CD8-positive, alpha-beta memory T cell (primary cell): ENCODE measurements around the gene IP6K2. TPM values are rescaled to one million over a fixed set of nuclear protein-coding genes. Genes with fewer than 3 reads are reported as not detected.

Source experiments
- CTCF ChIA-PET: fragments of 350-600 bp; sonication (Branson Sonifier 250); formaldehyde crosslinking; loops from one replicate; lab custom pipeline; 2021; ENCODE audit warnings: antibody characterized with exemption; lab: Charles Lee
- POLR2A ChIA-PET: fragments of 350-600 bp; sonication (Branson Sonifier 250); formaldehyde crosslinking; loops from one replicate; lab custom pipeline; 2021; ENCODE audit warnings: antibody characterized with exemption; lab: Charles Lee
- DNase-seq, 5 donors: peaks; one replicate each; pipeline versions ENCODE4 v3.0.0 to v3.0.0-alpha.2; 2020 to 2022; ENCODE audit warnings: mixed read lengths in 1 of 5
- H3K27ac ChIP-seq: one replicate; pipeline ENCODE4 v1.7.0; 2013; ENCODE audit warnings: low read depth, mild to moderate bottlenecking, low read length, moderate library complexity
- H3K27me3 ChIP-seq: 2 replicates; pipeline ENCODE4 v1.7.0; 2013; ENCODE audit warnings: low read length, mild to moderate bottlenecking; ENCODE audit not compliant: insufficient read depth, poor library complexity, severe bottlenecking
- H3K36me3 ChIP-seq: 2 replicates; pipeline ENCODE4 v1.7.0; 2013; ENCODE audit warnings: mild to moderate bottlenecking, low read length, moderate library complexity; ENCODE audit not compliant: insufficient read depth
- H3K4me1 ChIP-seq: 2 replicates; pipeline ENCODE4 v1.7.0; 2013; ENCODE audit warnings: mild to moderate bottlenecking, low read length, moderate library complexity; ENCODE audit not compliant: insufficient read depth
- H3K4me3 ChIP-seq: 2 replicates; pipeline ENCODE4 v1.7.0; 2013; ENCODE audit warnings: mild to moderate bottlenecking, low read length
- H3K9me3 ChIP-seq: 2 replicates; pipeline ENCODE4 v1.7.0; 2013; ENCODE audit warnings: mild to moderate bottlenecking, low read length
- H3K27ac Mint-ChIP-seq, 8 donors: one replicate each; pipeline ENCODE4 v1.8.0; 2020 to 2021; ENCODE audit warnings: mixed read lengths in 8 of 8, mild to moderate bottlenecking in 6 of 8, inconsistent platforms in 3 of 8, moderate library complexity in 3 of 8
- H3K27me3 Mint-ChIP-seq, 2 donors: one replicate each; pipeline ENCODE4 v1.8.0; 2020 to 2021; ENCODE audit warnings: mixed read lengths in 2 of 2, mild to moderate bottlenecking in 1 of 2, moderate library complexity in 1 of 2
- H3K36me3 Mint-ChIP-seq, 3 donors: one replicate each; pipeline ENCODE4 v1.8.0; 2020 to 2021; ENCODE audit warnings: mixed read lengths in 3 of 3, inconsistent platforms in 1 of 3, mild to moderate bottlenecking in 1 of 3
- H3K4me1 Mint-ChIP-seq, 3 donors: one replicate each; pipeline ENCODE4 v1.8.0; 2020 to 2021; ENCODE audit warnings: mixed read lengths in 3 of 3, inconsistent platforms in 1 of 3, mild to moderate bottlenecking in 1 of 3
- H3K4me3 Mint-ChIP-seq, 7 donors: one replicate each; pipeline ENCODE4 v1.8.0; 2020 to 2021; ENCODE audit warnings: mixed read lengths in 7 of 7, mild to moderate bottlenecking in 6 of 7, moderate library complexity in 4 of 7, inconsistent platforms in 2 of 7
- H3K9me3 Mint-ChIP-seq, 5 donors: one replicate each; pipeline ENCODE4 v1.8.0; 2020 to 2022; ENCODE audit warnings: mixed read lengths in 5 of 5, mild to moderate bottlenecking in 3 of 5, moderate library complexity in 2 of 5, inconsistent platforms in 1 of 5
- polyA plus RNA-seq: library from polyadenylated mRNA; unstranded; fragments of 300-500 nt; fragmentation: Illumina TruSeq; gene quantifications from one replicate; pipeline ENCODE4 v1.2.3, GENCODE V29; 2021
- total RNA-seq, 2 experiments: library from RNA; stranded (reverse); gene quantifications; one replicate each; pipeline ENCODE4 v1.2.3, GENCODE V29; 2021

The IP6K2 gene
- total and polyA plus RNA-seq, 3 experiments from 2014 or later: 43.9 to 50.5 (median 47.1) TPM

- Mint-ChIP-seq H3K27ac (peak overlapping the region in 1 of 8 donors; percentile 38), H3K4me3 (no peak overlapping the region), H3K36me3 (peaks cover 7 to 58% (median 10%) of the 10 kb centered on the region in 3 donors), H3K4me1 (peaks cover 3 to 10% (median 3%) of the 10 kb centered on the region in 3 donors), H3K9me3 (no peaks in the 10 kb centered on the region), H3K27me3 (no peaks in the 10 kb centered on the region)
- Histone ChIP-seq H3K36me3 (peaks cover 5% of the 10 kb centered on the region), H3K4me1 (no peaks in the 10 kb centered on the region), H3K27me3 (no peaks in the 10 kb centered on the region), H3K9me3 (no peaks in the 10 kb centered on the region), H3K27ac (no peak overlapping the region), H3K4me3 (no peak overlapping the region)
- no peak for DNase-seq
- CTCF ChIA-PET: no interaction called here
- POLR2A ChIA-PET: no interaction called here
Measured at GRCh38 chr3:48678566-48679380, 38.2 kb downstream of the IP6K2 start.

- Mint-ChIP-seq H3K9me3 (no peaks in the 10 kb centered on the region), H3K4me3 (no peak overlapping the region), H3K27me3 (no peaks in the 10 kb centered on the region), H3K4me1 (peaks cover 0 to 5% (median 0%) of the 10 kb centered on the region in 3 donors), H3K36me3 (peaks cover 7 to 58% (median 10%) of the 10 kb centered on the region in 3 donors), H3K27ac (peak overlapping the region in 1 of 8 donors; percentile 33)
- Histone ChIP-seq H3K27me3 (no peaks in the 10 kb centered on the region), H3K4me3 (no peak overlapping the region), H3K4me1 (no peaks in the 10 kb centered on the region), H3K9me3 (no peaks in the 10 kb centered on the region), H3K27ac (no peak overlapping the region), H3K36me3 (peaks cover 5% of the 10 kb centered on the region)
- DNase-seq: no peak
- ChIA-PET CTCF (no interaction called here), POLR2A (no interaction called here)
Measured at GRCh38 chr3:48678056-48678455, 39.0 kb downstream of the IP6K2 start.

- Mint-ChIP-seq H3K27me3 (no peaks in the 10 kb centered on the region), H3K9me3 (no peaks in the 10 kb centered on the region), H3K4me3 (no peak overlapping the region), H3K4me1 (peaks cover 0 to 1% (median 0%) of the 10 kb centered on the region in 3 donors), H3K36me3 (peaks cover 0 to 27% (median 5%) of the 10 kb centered on the region in 3 donors), H3K27ac (no peak overlapping the region)
- H3K27me3 ChIP-seq: no peaks in the 10 kb centered on the region
- no peak overlapping the region for H3K27ac ChIP-seq
- ChIA-PET POLR2A (no interaction called here), CTCF (interaction anchor here (1.8 kb wide), 1 partner anchor 17 kb away, joined by 5 read pairs; no protein-coding TSS in a partner anchor)
- H3K4me1 ChIP-seq: no peaks in the 10 kb centered on the region
- H3K36me3 ChIP-seq: no peaks in the 10 kb centered on the region
- no peak for DNase-seq
- no peaks in the 10 kb centered on the region for H3K9me3 ChIP-seq
- no peak overlapping the region for H3K4me3 ChIP-seq
Measured at GRCh38 chr3:48674505-48674904, 42.5 kb downstream of the IP6K2 start.

GRCh38 chr3:48672522-48672921 lies 44.5 kb downstream of the IP6K2 start:
- no peaks in the 10 kb centered on the region for H3K4me1 ChIP-seq
- no peak overlapping the region for H3K27ac ChIP-seq
- no peaks in the 10 kb centered on the region for H3K9me3 ChIP-seq
- H3K4me1 Mint-ChIP-seq: no peaks in the 10 kb centered on the region
- ChIA-PET POLR2A (no interaction called here), CTCF (no interaction called here)
- H3K27ac Mint-ChIP-seq: no peak overlapping the region
- H3K27me3 ChIP-seq: no peaks in the 10 kb centered on the region
- no peaks in the 10 kb centered on the region for H3K9me3 Mint-ChIP-seq
- H3K36me3 ChIP-seq: no peaks in the 10 kb centered on the region
- H3K36me3 Mint-ChIP-seq: peaks cover 0 to 10% (median 0%) of the 10 kb centered on the region in 3 donors
- H3K4me3 ChIP-seq: no peak overlapping the region
- no peak overlapping the region for H3K4me3 Mint-ChIP-seq
- no peak for DNase-seq
- H3K27me3 Mint-ChIP-seq: no peaks in the 10 kb centered on the region

- peaks cover 6 to 20% of the 10 kb centered on the region in 2 donors for H3K27me3 Mint-ChIP-seq
- H3K36me3 Mint-ChIP-seq: no peaks in the 10 kb centered on the region
- Histone ChIP-seq H3K4me1 (peaks cover 26% of the 10 kb centered on the region), H3K27me3 (peaks cover 14% of the 10 kb centered on the region), H3K9me3 (no peaks in the 10 kb centered on the region), H3K36me3 (no peaks in the 10 kb centered on the region), H3K4me3 (no peak overlapping the region), H3K27ac (no peak overlapping the region)
- ChIA-PET CTCF (no interaction called here), POLR2A (no interaction called here)
- peak overlapping the region in 2 of 7 donors; percentile 76 to 90 for H3K4me3 Mint-ChIP-seq
- H3K9me3 Mint-ChIP-seq: peaks cover 0 to under 1% (median 0%) of the 10 kb centered on the region in 5 donors
- peaks cover 15 to 29% (median 16%) of the 10 kb centered on the region in 3 donors for H3K4me1 Mint-ChIP-seq
- peak overlapping the region in 1 of 8 donors; percentile 27 for H3K27ac Mint-ChIP-seq
- no peak for DNase-seq
Measured at GRCh38 chr3:48664929-48665328, 52.1 kb downstream of the IP6K2 start.

- ChIA-PET CTCF (interaction anchor here (0.6 to 1.1 kb wide), 2 partner anchors 22 to 56 kb away, joined by 3 to 5 read pairs; partner anchors contain the start of gene NCKIPSD), POLR2A (no interaction called here)
- H3K27me3 Mint-ChIP-seq: peaks cover 8 to 22% of the 10 kb centered on the region in 2 donors
- Histone ChIP-seq H3K27ac (no peak overlapping the region), H3K4me1 (peaks cover 26% of the 10 kb centered on the region), H3K27me3 (peaks cover 14% of the 10 kb centered on the region), H3K4me3 (no peak overlapping the region), H3K36me3 (no peaks in the 10 kb centered on the region), H3K9me3 (no peaks in the 10 kb centered on the region)
- H3K9me3 Mint-ChIP-seq: peaks cover 0 to 1% (median 0%) of the 10 kb centered on the region in 5 donors
- H3K36me3 Mint-ChIP-seq: no peaks in the 10 kb centered on the region
- no peak for DNase-seq
- H3K27ac Mint-ChIP-seq: peak overlapping the region in 2 of 8 donors; percentile 60 to 87
- H3K4me3 Mint-ChIP-seq: peak overlapping the region; percentile 76 to 90 (median 78)
- peaks cover 15 to 31% (median 16%) of the 10 kb centered on the region in 3 donors for H3K4me1 Mint-ChIP-seq
Measured at GRCh38 chr3:48664313-48664644, 52.7 kb downstream of the IP6K2 start.

- ChIA-PET CTCF (interaction anchor here (0.6 to 1.2 kb wide), 3 partner anchors 21 to 56 kb away, joined by 3 to 5 read pairs (median 3); partner anchors contain the start of gene NCKIPSD), POLR2A (no interaction called here)
- Histone ChIP-seq H3K27me3 (peaks cover 14% of the 10 kb centered on the region), H3K4me1 (peaks cover 26% of the 10 kb centered on the region), H3K27ac (peak overlapping the region; percentile 73), H3K9me3 (no peaks in the 10 kb centered on the region), H3K36me3 (no peaks in the 10 kb centered on the region), H3K4me3 (peak overlapping the region; percentile 74)
- Mint-ChIP-seq H3K36me3 (peaks cover 0 to 1% (median 0%) of the 10 kb centered on the region in 3 donors), H3K4me3 (peak overlapping the region; percentile 76 to 90 (median 78)), H3K4me1 (peaks cover 15 to 31% (median 16%) of the 10 kb centered on the region in 3 donors), H3K9me3 (peaks cover 0 to 1% (median 0%) of the 10 kb centered on the region in 5 donors), H3K27me3 (peaks cover 8 to 22% of the 10 kb centered on the region in 2 donors), H3K27ac (peak overlapping the region in 2 of 8 donors; percentile 53 to 87)
- peak; percentile 69 to 89 (median 86) for DNase-seq
Measured at GRCh38 chr3:48663489-48664312, 53.3 kb downstream of the IP6K2 start.
